Skin epidermis (tissue), 12 donors: ENCODE measurements around the gene FAM227B.

Experiments used
- H3K27ac ChIP-seq, 21 experiments: fragments of 200-600 bp; sonication (generic) in 11 of 21; one replicate each; pipeline ENCODE4 v1.5.0; 2020; ENCODE audit warnings: mild to moderate bottlenecking in 3 of 21, inconsistent platforms in 2 of 21, moderate library complexity in 2 of 21
- H3K4me3 ChIP-seq, 7 experiments: fragments of 200-600 bp; sonication (generic) in 2 of 7; one replicate each; pipeline ENCODE4 v1.5.0; 2020; ENCODE audit warnings: inconsistent platforms in 2 of 7, mild to moderate bottlenecking in 2 of 7, moderate library complexity in 1 of 7

FAM227B gene

DNA sequence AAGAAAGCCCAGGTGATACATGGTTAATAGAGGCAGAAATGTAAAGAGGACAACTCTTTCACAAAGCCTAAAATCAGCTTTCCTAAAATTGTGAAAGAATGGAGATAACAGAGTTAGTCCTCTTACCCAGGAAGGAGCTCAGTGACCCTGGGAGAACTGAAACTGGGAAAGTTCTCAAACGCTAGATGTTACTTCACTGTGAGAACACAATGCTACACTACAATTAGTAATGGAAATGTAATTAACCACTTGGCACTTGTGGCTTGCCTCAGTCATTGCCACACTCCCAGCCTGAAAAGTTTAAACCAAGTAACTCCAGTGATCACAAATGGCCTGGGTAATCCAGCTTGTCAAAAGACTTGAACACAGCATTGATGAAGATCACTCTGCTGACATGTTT is 300.3 kb downstream of the FAM227B start:
- no peak overlapping the region for H3K4me3 ChIP-seq
- H3K27ac ChIP-seq = peak overlapping the region in 5 of 21 experiments; percentile 8 to 49 (median 20)

DNA sequence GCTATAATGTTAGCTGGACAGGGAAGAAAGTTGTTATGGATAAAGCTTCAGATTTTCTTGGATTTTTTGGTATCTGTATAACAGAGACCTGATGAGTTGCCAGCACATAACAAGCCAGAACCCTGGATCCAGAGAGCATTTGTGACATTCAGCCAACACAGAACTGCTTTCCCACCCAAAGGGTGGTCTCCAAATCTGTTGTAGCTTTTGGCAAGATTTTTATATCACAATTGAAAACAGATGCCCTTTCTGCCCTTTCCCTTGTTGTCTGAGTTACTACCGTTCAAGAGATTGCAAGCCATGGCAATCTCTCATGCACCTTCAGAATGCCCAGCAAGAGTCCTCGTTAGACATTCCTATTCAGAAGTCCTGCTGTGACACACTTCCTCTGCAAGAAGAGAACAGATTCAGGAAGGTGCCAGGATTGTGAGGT is 305.2 kb downstream of the FAM227B start:
- no peak overlapping the region for H3K4me3 ChIP-seq
- H3K27ac ChIP-seq = no peak overlapping the region

DNA sequence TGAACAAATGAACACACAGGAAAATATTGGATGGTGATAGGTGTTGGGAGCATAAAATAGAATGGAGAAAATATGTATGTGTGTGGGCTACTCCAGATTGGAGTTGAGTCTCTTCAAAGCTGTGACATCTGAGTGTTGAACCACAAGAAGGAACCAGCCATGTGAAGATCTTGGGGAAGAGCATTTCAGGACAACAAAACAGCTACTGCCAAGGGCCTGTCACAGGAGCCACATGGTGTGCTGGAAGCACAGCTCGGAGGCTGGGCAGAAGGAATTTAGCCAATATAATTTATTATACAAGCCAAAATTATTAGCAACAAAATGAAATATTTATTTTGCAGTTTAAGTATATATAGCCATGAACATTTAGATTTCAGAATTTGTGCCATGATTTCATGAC is 305.9 kb downstream of the FAM227B start:
- Histone ChIP-seq H3K4me3 (no peak overlapping the region), H3K27ac (no peak overlapping the region)

DNA sequence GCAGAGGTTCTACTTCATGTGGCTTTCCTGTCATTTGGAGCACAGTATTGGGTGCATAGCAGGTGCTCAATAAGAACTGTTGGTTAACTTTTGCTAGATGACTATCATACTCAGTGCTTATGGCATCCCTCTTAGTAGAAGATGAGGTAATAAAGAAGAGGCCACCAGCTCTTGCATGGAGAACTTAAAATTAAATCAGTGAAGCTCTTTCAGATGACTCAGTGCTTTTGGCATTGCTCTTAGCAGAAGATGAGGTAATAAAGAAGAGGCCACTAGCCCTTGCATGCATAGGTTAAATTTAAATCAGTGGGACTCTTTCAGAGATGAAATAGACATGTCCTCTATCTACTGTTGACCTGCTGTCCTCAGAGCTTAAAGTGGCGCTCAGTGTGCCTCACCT is 307.0 kb downstream of the FAM227B start:
- H3K4me3 ChIP-seq = no peak overlapping the region
- H3K27ac ChIP-seq = no peak overlapping the region

- H3K27ac ChIP-seq = no peak overlapping the region
- H3K4me3 ChIP-seq = no peak overlapping the region
Measured at GRCh38 chr15:49309889-49310288, 310.7 kb downstream of the FAM227B start.

GRCh38 chr15:49308686-49309085 is 311.9 kb downstream of the FAM227B start:
- Histone ChIP-seq H3K27ac (no peak overlapping the region), H3K4me3 (no peak overlapping the region)

DNA sequence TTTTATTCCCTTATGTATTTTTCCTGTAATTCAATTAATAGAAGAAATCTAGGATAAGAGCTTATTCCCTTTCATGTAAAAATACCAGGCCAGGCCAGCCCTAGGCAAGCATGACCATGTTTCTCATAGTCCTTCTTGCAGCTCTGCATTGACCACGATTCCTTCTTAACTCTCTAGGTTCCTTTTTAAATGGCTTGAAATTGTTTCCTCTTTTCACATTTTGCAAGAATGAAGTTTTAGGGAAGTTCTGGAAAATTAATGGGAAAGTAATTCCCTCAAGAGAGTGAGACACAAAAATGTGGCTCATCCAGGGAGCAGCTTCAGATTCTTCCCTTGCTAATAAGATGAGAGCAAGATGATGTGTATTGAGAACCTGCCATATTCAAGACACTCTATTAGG is 314.1 kb downstream of the FAM227B start:
- H3K4me3 ChIP-seq = no peak overlapping the region
- no peak overlapping the region for H3K27ac ChIP-seq

DNA sequence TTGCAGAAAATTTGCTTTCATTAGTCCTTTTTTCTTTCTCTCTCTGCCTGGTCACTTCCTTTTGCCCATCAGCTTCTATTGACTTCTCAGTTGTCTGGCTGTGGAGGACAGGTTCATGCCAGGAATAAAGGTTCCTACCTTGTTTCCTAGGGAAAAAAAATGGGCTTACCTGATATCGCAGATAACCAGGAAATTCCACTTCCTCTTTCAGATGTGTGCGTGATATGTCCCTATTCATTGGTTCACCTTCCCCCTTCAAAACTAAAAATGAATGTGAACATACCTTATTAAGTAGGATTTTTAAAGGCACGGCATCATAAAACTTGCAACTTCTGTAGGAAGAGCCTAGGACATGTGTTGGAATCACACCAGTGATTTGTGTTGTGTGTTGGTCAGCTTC is 317.6 kb downstream of the FAM227B start:
- no peak overlapping the region for H3K27ac ChIP-seq
- no peak overlapping the region for H3K4me3 ChIP-seq

DNA sequence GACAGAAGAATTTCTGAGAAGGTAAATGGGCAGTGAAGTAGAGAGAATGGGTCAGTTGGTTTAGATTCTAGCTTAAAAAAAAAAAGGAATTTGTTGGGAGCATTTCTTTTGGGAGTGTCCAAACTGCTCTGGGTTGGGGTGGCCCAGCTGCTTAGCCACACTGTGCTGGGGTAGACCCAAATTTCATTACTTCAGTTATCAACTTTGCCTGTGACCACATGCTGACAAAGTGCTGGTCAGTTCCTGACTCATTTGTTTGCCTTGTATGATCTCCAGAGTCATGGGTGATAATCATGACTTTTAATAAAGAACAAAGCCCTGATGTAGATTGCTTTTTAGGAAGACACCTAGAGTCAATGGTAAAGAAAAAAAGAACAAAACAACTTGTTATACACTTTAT is 319.1 kb downstream of the FAM227B start:
- Histone ChIP-seq H3K4me3 (no peak overlapping the region), H3K27ac (no peak overlapping the region)

GRCh38 chr15:49300856-49301255 is 319.8 kb downstream of the FAM227B start:
- H3K4me3 ChIP-seq = no peak overlapping the region
- H3K27ac ChIP-seq = no peak overlapping the region

DNA sequence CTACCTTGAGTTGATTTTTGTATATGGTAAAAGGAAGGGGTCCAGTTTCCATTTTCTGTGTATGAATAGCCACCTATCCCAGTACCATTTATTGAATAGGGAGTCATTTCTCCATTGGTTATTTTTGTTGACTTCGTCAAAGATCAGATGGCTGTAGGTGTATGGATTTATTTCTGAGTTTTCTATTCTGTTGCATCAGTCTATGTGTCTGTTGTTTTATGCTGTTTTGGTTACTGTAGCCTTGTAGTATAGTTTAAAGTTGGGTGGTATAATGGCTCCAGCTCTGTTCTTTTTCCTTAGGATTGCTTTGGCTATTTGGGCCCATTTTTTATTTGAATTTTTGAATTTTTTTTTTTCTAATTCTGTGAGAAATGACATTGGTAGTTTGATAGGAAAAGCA is 323.0 kb downstream of the FAM227B start:
- Histone ChIP-seq H3K4me3 (no peak overlapping the region), H3K27ac (no peak overlapping the region)

DNA sequence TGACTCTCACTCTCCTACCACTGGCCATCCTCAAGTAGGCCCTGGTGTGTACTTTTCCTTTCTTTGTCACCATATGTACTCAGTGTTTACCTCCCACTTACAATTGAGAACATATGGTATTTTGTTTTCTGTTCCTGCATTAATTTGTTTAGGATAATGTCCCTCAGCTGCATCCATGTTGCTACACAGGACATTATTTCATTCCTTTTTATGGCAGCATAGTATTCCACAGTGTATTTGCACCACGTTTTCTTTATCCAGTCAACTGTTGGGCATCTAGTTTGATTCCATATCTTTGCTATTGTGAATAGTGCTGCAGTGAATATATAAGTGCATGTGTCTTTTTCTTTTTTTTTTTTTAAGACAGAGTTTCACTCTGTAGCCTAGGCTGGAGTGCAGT is 324.4 kb downstream of the FAM227B start:
- Histone ChIP-seq H3K27ac (no peak overlapping the region), H3K4me3 (no peak overlapping the region)

GRCh38 chr15:49293941-49294340 is 326.7 kb downstream of the FAM227B start:
- no peak overlapping the region for H3K4me3 ChIP-seq
- no peak overlapping the region for H3K27ac ChIP-seq

DNA sequence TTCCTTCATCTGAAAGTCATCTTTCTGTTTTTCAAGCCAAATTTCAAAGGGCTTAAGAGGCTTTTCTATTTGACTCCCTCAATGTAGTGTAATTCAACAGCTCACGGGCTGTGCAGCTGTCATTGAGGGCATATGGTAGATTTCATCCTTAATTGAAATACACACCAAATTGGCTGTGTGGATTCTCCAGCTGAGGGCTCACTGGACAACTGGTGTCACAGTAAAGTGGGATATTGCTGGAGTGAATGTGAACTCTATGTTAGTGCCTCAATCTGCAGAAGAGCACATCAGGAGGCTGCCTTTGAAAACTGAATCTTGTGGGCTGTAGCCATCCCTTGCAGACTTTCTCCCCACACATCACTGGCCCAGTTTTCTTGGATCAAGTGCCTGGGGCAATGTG is 330.4 kb downstream of the FAM227B start:
- H3K4me3 ChIP-seq = no peak overlapping the region
- no peak overlapping the region for H3K27ac ChIP-seq

DNA sequence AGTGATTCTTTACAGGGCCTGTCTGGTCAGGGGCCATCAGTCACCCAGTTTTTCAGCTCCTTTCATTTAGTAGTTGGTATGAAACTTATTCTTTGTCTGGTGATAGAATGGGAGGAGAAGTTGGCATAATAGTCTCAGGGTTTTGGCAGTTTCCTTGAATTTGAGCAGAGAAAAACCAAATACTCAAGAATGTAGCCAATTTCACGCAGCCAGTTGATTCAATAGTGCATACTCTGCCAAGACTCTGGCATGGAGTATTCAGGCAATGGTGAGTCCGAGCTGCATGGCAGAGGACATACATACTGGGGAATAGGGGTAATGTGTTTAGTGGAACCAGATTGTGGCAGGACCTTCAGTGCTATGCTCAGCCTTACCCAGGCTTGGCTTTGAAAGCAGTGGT is 332.2 kb downstream of the FAM227B start:
- H3K4me3 ChIP-seq = no peak overlapping the region
- H3K27ac ChIP-seq = peak overlapping the region in 1 of 21 experiments; percentile 1

- no peak overlapping the region for H3K27ac ChIP-seq
- no peak overlapping the region for H3K4me3 ChIP-seq
Measured at GRCh38 chr15:49287481-49287880, 333.1 kb downstream of the FAM227B start.

- Histone ChIP-seq H3K27ac (no peak overlapping the region), H3K4me3 (no peak overlapping the region)
Measured at GRCh38 chr15:49286649-49287404, 333.8 kb downstream of the FAM227B start.

- H3K27ac ChIP-seq = peak overlapping the region in 3 of 21 experiments; percentile 7 to 52 (median 10)
Measured at GRCh38 chr15:49282366-49282765, 338.3 kb downstream of the FAM227B start.

GRCh38 chr15:49279521-49280456 is 340.8 kb downstream of the FAM227B start:
- Histone ChIP-seq H3K27ac (no peak overlapping the region), H3K4me3 (no peak overlapping the region)

More at GRCh38 chr15:49282366-49282765, 338.3 kb downstream of the FAM227B start:
- H3K4me3 ChIP-seq = no peak overlapping the region

GRCh38 chr15:49278751-49279150 is 341.9 kb downstream of the FAM227B start:
- peak overlapping the region in 1 of 21 experiments; percentile 12 for H3K27ac ChIP-seq
- no peak overlapping the region for H3K4me3 ChIP-seq
